ENCODE results near the gene RTKN. TPM values are rescaled to one million over a fixed set of nuclear protein-coding genes. Genes with fewer than 3 reads are reported as not detected.

RTKN gene
- polyA plus RNA-seq, 1 donor from 2014 or later = 4.9 TPM

DNA sequence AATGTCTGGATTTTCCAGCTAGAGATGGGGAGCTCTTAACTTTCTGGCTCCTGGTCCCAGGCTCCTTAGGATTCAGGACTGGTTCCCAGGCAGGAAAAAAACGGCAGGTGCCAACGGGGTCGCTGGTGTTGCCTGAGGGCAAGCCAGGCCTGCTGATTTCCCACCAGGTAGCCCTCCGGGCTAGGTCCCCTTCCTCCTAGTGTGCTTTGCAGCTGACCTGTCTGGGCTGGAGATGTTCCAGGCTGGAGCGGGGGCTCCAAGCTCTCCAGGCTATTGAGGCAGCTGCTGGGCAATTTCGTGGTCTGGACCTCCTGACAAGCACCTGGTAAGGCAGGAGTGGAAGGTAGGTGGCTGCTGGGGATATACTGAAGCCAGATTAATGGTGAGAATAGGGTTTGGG, 32.7 kb upstream of the RTKN start:
- Histone ChIP-seq H2AFZ (ENCODE audit: low read depth, low read length) (no peak overlapping the region), H3K9me2 (ENCODE audit: insufficient read depth, low read length) (no peaks in the 10 kb centered on the region), H3K27me3 (ENCODE audit: insufficient read depth, low read depth, low read length) (no peaks in the 10 kb centered on the region), H3K4me3 (ENCODE audit: low read length) (no peak overlapping the region), H3K4me2 (ENCODE audit: low read length) (no peak overlapping the region), H3K79me2 (replicated peaks; ENCODE audit: insufficient read depth, low read length) (peaks cover 4% of the 10 kb centered on the region), H3K9ac (ENCODE audit: low read length) (no peak overlapping the region), H3F3A (ENCODE audit: insufficient read depth, low read length, poor library complexity, severe bottlenecking) (peaks cover 3% of the 10 kb centered on the region), H3K27ac (ENCODE audit: low read length) (no peak overlapping the region), H4K20me1 (ENCODE audit: insufficient read depth) (no peaks in the 10 kb centered on the region), H3K9me3 (ENCODE audit: low read length) (no peaks in the 10 kb centered on the region), H3K36me3 (ENCODE audit: insufficient read depth, low read length) (no peaks in the 10 kb centered on the region)
- TF ChIP-seq SMC3 (conservative IDR thresholded peaks at IDR 0.05; ENCODE audit: poor library complexity) (no peak), TAF1 (IDR thresholded peaks at IDR 0.05; ENCODE audit: low read depth) (no peak), RAD21 (conservative IDR thresholded peaks at IDR 0.05) (no peak), EP300 (conservative IDR thresholded peaks at IDR 0.05; ENCODE audit: poor library complexity, severe bottlenecking) (no peak), POLR2AphosphoS5 (IDR thresholded peaks at IDR 0.05) (no peak), MXI1 (conservative IDR thresholded peaks at IDR 0.05; ENCODE audit: poor library complexity, severe bottlenecking) (no peak)
- TF ChIP-seq, protein P1, sequence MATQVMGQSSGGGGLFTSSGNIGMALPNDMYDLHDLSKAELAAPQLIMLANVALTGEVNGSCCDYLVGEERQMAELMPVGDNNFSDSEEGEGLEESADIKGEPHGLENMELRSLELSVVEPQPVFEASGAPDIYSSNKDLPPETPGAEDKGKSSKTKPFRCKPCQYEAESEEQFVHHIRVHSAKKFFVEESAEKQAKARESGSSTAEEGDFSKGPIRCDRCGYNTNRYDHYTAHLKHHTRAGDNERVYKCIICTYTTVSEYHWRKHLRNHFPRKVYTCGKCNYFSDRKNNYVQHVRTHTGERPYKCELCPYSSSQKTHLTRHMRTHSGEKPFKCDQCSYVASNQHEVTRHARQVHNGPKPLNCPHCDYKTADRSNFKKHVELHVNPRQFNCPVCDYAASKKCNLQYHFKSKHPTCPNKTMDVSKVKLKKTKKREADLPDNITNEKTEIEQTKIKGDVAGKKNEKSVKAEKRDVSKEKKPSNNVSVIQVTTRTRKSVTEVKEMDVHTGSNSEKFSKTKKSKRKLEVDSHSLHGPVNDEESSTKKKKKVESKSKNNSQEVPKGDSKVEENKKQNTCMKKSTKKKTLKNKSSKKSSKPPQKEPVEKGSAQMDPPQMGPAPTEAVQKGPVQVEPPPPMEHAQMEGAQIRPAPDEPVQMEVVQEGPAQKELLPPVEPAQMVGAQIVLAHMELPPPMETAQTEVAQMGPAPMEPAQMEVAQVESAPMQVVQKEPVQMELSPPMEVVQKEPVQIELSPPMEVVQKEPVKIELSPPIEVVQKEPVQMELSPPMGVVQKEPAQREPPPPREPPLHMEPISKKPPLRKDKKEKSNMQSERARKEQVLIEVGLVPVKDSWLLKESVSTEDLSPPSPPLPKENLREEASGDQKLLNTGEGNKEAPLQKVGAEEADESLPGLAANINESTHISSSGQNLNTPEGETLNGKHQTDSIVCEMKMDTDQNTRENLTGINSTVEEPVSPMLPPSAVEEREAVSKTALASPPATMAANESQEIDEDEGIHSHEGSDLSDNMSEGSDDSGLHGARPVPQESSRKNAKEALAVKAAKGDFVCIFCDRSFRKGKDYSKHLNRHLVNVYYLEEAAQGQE (IDR thresholded peaks at IDR 0.05; ENCODE audit: borderline replicate concordance) = no peak
- TF ChIP-seq, protein P2, sequence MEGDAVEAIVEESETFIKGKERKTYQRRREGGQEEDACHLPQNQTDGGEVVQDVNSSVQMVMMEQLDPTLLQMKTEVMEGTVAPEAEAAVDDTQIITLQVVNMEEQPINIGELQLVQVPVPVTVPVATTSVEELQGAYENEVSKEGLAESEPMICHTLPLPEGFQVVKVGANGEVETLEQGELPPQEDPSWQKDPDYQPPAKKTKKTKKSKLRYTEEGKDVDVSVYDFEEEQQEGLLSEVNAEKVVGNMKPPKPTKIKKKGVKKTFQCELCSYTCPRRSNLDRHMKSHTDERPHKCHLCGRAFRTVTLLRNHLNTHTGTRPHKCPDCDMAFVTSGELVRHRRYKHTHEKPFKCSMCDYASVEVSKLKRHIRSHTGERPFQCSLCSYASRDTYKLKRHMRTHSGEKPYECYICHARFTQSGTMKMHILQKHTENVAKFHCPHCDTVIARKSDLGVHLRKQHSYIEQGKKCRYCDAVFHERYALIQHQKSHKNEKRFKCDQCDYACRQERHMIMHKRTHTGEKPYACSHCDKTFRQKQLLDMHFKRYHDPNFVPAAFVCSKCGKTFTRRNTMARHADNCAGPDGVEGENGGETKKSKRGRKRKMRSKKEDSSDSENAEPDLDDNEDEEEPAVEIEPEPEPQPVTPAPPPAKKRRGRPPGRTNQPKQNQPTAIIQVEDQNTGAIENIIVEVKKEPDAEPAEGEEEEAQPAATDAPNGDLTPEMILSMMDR (IDR thresholded peaks at IDR 0.05; ENCODE audit: poor library complexity, severe bottlenecking) = no peak

DNA sequence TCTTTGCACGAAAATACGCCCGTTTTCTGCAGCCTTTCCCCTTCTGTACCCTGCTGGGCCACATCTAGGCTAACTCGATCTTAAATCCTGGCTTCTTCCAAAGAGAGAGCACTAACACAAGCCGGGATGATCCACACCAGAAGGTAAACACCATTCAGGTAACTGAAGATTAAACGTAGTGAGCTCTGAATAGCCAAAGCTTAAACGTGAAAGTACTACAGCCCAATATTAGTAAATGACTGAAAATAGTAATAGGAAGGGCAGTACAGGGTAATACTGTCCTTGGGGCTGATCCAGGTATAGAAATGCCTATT, 31.2 kb upstream of the RTKN start:
- Histone ChIP-seq H3K27ac (ENCODE audit: low read length) (peak overlapping the region; percentile 94), H3F3A (ENCODE audit: insufficient read depth, low read length, poor library complexity, severe bottlenecking) (peaks cover 3% of the 10 kb centered on the region), H3K27me3 (ENCODE audit: insufficient read depth, low read depth, low read length) (no peaks in the 10 kb centered on the region), H3K79me2 (replicated peaks; ENCODE audit: insufficient read depth, low read length) (no peaks in the 10 kb centered on the region), H3K36me3 (ENCODE audit: insufficient read depth, low read length) (no peaks in the 10 kb centered on the region), H4K20me1 (ENCODE audit: insufficient read depth) (no peaks in the 10 kb centered on the region), H3K9me2 (ENCODE audit: insufficient read depth, low read length) (no peaks in the 10 kb centered on the region), H2AFZ (ENCODE audit: low read depth, low read length) (peak overlapping the region; percentile 99), H3K9ac (ENCODE audit: low read length) (peak overlapping the region; percentile 84), H3K4me3 (ENCODE audit: low read length) (peak overlapping the region; percentile 83), H3K9me3 (ENCODE audit: low read length) (no peaks in the 10 kb centered on the region), H3K4me2 (ENCODE audit: low read length) (peak overlapping the region; percentile 68)
- TF ChIP-seq, protein P1 (IDR thresholded peaks at IDR 0.05; ENCODE audit: borderline replicate concordance) = no peak
- TF ChIP-seq, protein P2 (IDR thresholded peaks at IDR 0.05; ENCODE audit: poor library complexity, severe bottlenecking) = no peak
- TF ChIP-seq MXI1 (conservative IDR thresholded peaks at IDR 0.05; ENCODE audit: poor library complexity, severe bottlenecking) = no peak
- TF ChIP-seq POLR2AphosphoS5 (IDR thresholded peaks at IDR 0.05) = no peak
- TF ChIP-seq EZH2 (IDR thresholded peaks at IDR 0.05; ENCODE audit: borderline replicate concordance, insufficient read depth, low read length, poor library complexity, severe bottlenecking) = no peak
- TF ChIP-seq RAD21 (conservative IDR thresholded peaks at IDR 0.05) = no peak
- no peak for TF ChIP-seq TAF1 (IDR thresholded peaks at IDR 0.05; ENCODE audit: low read depth)
- TF ChIP-seq SMC3 (conservative IDR thresholded peaks at IDR 0.05; ENCODE audit: poor library complexity) = no peak
- TF ChIP-seq EP300 (conservative IDR thresholded peaks at IDR 0.05; ENCODE audit: poor library complexity, severe bottlenecking) = no peak
